GM21576 (cell line): ENCODE measurements around the gene SSH3.

Experiments
- ATAC-seq: cut with Tn5 transposase; IDR thresholded peaks from one replicate; pipeline ENCODE4 v1.9.1; 2021; ENCODE audit warnings: mild to moderate bottlenecking, moderate library complexity; ENCODE audit not compliant: unreplicated experiment

Gene SSH3

DNA sequence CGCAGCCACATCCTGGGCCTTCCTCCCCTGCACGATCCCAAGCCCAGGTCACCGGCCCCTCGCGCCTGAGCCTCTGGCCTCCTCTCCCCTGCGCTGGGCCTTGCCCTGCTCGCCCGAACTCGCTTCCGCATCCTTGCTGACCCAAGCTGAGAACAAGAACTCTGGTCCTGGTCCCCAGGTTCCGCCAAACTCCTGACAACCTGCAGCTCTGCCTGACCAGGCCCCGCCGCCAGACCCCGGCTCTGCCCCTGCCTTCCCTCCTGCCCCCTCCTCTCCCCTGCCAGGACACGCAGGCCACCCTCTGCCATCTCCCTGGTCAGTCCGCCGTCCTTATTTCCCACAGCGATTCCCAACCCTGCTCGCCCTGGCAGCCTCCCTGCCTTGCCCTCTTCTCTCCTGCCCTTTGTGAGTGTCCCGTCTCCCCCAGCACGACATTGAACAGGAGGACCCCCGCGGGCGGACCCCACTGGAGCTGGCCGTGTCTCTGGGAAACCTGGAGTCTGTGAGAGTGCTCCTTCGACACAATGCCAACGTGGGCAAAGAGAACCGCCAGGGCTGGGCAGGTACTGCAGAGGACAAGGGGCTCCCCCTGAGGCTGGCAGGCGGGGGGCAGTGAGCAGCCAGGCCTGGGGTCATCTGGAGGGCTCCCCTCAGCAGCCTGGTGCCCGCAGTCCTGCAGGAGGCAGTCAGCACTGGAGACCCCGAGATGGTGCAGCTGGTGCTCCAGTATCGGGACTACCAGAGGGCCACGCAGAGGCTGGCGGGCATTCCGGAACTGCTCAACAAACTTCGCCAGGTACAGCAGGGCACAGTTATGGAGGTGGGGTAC lies 13.5 kb upstream of the SSH3 start:
- ATAC-seq = no peak

DNA sequence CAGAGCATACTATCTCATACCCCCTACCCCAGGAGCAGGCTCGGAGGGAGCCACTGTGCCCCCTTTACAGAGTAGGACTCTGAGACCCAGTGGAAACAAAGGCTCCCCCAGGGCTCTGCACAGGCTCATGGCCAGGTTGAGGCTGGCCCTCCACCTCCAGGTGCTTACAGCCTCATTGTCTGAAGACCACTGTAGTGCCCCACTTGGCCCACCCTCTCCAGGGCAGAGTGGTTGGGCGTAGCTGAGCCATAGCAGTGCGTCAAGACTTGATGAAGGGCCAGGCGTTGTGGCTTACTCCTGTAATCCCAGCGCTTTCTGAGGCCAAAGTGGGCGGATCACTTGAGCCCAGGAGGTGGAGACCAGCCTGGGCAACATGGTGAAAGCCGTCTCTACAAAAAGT lies 12.5 kb upstream of the SSH3 start:
- no peak for ATAC-seq

DNA sequence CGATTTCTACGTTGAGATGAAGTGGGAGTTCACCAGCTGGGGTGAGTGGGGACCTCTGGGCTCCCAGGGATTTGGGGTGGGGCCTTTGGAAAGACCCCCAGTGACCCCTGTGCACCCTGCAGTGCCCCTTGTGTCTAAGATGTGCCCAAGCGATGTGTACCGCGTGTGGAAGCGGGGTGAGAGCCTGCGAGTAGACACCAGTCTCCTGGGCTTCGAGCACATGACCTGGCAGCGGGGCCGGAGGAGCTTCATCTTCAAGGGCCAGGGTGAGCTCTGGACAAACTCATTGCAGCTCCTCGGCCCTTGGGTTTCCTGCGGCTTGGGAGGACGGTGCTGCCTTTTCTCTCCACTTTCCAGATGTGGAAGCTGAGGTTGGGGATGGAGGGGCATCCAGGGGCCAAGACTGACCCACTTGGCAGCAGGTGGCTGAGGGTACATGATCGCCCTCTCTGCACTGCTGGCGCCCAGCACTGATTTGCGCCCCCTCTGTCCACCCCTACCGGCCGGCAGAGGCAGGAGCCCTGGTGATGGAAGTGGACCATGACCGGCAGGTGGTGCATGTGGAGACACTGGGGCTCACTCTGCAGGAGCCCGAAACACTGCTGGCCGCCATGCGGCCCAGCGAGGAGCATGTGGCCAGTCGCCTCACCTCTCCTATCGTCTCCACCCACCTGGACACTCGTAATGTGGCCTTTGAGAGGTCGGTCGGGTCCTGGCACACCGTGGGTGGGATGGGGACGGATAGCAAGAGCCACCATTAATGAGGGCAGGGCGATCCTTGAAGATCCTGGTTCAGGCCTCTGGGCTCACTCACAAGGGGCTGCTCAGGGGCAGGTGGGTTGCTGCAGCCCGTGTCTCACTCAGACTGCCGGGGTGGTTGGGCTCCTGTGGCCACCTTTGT lies 11.6 kb upstream of the SSH3 start:
- ATAC-seq = no peak

DNA sequence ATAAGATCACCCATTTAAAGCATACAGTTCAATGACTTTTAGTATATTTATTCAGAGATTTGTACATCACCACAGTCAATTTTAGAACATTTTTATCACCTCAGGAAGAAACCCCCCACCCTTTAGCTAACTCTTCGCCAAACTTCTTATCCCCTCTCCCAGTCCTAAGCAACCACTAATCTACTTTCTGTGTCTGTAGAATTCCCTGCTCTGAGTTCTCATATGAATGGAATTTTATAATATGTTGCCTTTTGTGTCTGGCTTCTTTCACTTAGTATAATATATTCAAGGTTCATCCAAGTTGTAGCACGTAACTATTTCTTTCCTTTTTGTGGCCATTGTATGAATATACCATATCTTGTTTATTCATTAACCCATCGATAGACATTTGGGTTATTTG lies 10.7 kb upstream of the SSH3 start:
- ATAC-seq = no peak

DNA sequence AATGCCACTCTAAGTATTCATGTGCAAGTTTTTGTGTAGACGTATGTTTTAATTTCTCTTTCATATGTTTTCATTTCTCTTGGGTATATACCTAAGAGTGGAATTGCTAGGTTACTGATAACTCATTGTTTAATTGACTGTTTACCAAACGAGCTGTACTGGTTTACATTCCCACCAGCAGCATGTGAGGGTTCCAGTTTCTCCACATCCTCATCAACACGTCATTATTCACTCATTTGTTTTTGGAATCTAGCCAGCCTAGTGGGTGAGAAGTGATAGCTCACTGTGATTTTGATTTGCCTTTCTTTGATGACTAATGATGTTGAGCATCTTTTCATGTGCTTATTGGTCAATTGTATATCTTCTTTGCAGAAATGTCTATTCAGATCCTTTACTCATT lies 10.2 kb upstream of the SSH3 start:
- ATAC-seq = no peak

DNA sequence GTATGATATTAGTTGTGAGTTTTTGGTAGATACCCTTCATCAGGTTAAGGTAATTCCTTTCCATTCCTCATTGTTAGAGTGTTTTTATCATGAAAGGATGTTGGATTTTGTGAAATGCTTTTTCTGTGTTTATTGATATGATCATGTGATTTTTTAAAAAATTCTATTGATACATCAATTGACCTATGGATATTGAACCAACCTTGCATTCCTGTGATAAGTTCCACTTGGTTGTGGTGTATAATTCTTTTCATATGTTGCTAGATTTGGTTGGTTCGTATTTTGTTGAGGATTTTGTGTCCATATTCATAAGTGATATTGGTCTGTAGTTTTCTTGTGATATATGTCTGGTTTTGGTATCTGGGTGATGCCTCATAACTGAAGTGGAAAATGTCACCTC lies 7.5 kb upstream of the SSH3 start:
- ATAC-seq = no peak

DNA sequence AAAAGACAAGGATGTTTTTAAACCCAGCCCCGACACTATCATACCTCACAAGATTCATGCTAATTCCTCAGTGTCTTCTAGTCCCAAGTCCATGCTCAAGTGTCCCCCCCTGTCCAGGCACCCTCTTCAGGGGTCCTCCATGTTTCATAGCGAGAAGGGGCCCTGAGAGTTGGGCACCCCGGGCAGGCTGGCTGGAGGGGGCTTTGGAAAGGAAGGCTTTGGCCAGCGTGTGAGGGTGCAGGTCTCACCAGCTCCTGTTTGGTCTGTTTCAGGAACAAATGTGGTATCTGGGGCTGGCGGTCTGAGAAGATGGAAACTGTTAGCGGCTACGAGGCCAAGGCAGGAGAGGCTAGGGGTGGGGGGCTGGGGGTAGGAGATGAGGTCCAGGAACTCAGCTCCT lies 4.5 kb upstream of the SSH3 start:
- no peak for ATAC-seq

DNA sequence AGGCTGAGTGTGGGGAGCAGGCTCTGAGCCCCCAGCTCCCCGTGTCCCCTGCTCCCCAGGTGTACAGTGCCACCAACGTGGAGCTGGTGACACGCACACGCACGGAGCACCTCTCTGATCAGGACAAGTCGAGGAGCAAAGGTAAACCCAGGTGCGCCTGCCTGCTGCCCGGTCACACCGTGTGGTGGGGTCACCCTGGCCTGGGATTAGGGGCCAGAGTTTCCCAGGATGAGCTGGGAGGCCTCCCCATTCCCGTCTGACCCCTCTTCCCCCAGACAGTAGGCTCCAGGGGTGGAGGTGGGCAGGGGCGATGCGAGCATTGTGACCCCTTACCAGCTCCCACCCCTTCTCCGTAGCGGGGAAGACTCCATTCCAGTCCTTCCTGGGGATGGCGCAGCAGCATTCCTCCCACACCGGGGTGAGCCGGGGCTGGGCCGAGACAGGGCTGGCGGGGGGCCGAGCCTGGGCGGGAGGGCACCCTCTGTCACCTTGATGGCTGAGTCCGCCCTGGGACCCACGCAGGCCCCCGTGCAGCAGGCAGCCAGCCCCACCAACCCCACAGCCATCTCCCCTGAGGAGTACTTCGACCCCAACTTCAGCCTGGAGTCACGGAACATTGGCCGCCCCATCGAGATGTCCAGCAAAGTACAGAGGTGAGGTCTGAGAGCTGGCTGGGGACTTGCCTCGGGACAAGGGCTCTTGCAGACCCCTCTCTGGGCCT lies 3.7 kb upstream of the SSH3 start:
- no peak for ATAC-seq

DNA sequence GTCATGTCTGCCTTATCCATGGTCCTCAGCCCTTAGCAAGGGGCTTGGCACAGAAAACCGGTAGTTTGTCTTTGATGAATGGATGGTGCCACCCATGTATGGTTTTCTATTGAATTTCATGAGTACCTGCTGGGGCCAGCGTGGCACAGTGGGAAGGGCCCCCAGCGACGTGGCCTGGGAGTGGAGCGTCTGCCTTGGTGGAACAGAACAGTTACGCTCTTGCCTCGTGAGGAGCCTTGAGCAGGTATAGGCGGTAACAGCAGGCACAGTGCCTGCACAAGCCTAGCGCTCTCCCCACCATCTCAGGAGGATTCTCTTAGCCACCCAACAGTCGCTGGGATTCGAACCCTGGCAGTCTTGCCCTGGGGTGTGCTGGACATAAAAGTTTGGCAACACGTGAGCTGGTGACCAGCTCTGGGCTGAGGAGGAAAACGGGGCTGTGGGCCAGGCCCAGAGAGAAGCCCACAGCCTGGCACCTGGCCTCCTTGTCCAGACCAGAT lies 3.0 kb upstream of the SSH3 start:
- no peak for ATAC-seq

DNA sequence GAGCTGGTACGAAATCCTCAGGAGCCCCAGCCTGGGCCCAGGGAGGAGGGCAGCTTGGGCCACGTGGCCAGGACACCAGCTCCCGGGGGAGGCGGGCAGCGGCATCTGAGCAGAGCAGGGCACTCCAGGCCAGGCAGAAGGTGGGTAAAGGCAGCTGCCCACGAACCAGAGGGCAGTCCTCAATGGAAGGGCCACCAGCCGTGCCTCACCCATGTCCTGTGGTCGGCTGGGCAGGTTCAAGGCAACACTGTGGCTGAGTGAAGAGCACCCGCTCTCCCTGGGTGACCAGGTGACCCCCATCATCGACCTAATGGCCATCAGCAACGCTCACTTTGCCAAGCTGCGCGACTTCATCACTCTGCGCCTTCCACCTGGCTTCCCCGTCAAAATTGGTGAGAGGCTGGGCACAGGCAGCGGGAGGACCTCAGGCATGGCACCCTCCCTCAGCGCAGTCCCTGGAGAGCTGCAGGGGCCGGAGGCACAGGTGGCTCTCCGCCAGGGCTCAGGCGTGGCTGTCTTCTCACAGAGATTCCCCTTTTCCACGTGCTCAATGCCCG lies 2.5 kb upstream of the SSH3 start:
- no peak for ATAC-seq

DNA sequence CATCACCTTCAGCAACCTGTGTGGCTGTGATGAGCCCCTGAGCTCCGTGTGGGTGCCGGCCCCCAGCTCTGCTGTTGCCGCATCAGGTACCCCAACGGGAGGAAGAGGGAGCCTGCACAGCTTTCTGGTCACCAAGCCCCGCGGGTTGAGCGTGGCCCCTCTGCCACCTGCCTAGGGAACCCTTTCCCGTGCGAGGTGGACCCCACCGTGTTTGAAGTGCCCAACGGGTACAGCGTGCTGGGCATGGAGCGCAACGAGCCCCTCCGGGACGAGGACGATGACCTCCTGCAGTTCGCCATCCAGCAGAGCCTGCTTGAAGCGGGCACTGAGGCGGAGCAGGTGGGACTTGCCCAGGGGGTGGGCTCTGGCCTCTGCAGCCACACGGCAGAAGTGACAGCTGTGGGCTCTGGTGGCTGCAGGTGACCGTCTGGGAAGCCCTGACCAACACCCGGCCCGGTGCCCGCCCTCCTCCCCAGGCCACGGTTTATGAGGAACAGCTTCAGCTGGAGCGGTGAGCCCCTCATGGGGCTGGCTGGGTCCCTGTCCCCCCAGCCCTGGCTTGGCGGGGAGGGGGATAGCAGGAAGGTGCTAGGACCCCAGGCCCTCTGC lies 1.9 kb upstream of the SSH3 start:
- no peak for ATAC-seq

DNA sequence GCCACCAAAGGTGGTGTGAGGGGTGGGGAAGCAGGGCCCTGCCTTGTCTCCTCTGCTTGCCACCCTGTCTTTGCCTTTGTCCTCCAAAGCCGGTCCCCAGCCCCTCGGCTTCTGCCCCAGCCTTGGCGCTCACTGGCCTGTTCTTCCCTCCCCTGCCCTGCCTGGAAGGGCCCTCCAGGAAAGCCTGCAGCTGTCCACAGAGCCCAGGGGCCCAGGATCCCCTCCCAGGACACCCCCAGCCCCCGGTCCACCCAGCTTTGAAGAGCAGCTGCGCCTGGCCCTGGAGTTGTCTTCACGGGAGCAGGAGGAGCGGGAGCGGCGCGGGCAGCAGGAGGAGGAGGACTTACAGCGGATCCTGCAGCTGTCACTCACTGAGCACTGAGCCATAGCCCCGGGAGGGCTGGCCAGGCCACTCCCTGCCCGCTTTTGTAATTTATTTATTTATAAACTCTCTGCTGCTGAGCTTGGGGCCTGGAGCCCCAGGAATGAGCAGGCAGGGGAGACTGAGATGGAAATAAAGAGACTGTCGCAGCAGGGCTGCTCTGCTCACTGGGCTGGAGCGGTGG lies 1.3 kb upstream of the SSH3 start:
- ATAC-seq = no peak

DNA sequence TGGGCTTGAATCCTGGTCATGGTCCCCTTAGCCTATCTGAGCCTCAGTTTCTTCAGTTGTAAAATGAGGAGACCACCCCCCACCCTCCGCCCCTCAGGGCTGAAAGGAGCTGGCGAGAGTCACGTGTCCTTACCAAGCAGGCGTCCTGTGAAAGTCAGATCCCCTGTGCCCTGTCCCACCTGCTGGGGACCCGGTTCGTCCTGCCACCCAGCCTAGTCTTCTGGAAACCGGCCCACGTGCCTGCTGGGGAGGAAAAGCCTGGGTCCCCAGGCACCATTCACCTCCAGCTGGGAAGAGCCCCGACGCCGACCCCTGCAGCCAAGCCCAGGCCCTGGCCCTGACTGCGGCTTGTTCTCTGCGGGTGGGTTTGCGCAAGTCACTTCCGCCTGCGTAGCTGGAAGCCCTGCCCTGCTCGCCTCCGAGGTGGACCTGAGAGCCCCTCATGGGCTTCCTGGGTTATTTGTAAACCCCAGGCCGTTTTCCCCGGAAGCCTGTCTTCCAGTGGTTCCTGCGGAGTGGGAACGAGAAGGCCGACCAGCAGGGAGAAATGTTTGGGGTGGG lies 679 bp upstream of the SSH3 start:
- no peak for ATAC-seq

DNA sequence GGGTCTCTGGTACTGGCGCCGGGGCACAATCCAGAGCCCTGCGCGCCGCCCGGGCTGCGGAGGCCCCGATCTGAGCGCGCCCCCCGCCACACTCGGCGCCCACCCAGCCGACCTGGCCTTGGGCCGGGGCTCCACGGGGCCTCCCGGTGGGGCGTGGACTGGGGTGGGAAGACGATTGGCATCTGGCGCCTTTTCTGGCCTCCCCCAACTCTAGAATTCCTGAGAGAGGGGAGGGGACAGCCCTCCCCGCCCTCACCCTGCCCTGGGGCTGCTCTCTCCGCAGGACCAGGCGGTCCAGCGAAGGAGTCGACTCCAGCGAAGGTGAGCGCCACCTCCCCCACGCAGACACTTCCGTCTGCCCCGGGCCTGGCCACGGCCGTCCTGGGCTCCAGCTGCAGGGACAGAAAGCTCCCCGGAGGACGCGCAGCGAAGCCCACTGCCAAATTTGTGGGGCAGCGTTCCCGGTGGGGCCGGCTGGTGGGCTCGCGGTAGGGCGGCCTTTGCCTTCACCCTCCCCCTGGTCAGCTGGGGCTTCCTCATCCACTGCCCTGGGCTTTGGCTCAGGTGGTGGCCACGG lies 593 bp downstream of the SSH3 start:
- no peak for ATAC-seq

DNA sequence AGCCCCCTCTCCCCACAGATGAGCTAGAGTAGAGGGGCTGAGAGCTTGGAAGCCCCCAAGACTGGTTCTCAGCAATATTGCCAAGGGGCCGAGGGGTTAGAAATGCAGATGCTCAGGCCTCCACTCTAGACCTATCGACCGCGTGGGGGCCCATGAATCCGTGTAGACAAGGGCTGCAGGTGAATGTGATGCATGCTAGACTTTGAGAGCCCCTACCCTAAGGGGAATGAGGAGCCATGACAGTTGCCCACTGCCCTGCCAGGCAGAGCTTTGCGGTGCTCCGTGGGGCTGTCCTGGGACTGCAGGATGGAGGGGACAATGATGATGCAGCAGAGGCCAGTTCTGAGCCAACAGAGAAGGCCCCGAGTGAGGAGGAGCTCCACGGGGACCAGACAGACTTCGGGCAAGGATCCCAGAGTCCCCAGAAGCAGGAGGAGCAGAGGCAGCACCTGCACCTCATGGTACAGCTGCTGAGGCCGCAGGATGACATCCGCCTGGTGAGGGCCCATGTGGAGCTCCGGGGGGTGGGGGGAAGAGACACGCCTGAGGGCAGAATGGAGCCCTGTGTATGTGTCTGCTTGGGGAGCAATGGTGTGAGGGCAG lies 1.3 kb downstream of the SSH3 start:
- ATAC-seq = no peak

DNA sequence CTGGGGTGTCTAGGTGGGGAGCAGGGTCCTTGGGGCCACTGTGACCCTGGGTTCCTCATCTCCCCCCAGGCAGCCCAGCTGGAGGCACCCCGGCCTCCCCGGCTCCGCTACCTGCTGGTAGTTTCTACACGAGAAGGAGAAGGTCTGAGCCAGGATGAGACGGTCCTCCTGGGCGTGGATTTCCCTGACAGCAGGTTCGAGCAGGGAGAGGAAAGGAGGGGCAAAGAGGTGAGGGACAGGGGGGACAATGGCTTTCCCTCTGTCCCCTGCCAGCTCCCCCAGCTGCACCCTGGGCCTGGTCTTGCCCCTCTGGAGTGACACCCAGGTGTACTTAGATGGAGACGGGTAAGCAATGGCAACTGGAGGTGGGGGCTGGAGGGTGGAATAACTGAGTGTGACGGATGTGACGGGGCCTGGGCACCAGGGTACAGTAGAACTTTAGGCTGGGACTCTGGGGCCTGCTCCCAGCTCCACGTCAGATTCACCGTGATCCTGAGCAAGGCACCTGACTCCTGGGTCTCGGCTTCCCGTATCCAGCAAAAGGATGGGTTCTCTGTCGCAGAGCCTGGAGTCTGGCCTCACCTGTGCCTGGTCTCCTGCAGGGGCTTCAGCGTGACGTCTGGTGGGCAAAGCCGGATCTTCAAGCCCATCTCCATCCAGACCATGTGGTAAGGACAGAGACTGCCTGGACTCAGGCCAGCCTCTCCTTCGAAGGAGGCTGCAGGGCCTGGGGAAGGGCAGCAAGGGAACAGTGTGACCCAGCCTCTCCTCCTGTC lies 3.6 kb downstream of the SSH3 start:
- no peak for ATAC-seq

DNA sequence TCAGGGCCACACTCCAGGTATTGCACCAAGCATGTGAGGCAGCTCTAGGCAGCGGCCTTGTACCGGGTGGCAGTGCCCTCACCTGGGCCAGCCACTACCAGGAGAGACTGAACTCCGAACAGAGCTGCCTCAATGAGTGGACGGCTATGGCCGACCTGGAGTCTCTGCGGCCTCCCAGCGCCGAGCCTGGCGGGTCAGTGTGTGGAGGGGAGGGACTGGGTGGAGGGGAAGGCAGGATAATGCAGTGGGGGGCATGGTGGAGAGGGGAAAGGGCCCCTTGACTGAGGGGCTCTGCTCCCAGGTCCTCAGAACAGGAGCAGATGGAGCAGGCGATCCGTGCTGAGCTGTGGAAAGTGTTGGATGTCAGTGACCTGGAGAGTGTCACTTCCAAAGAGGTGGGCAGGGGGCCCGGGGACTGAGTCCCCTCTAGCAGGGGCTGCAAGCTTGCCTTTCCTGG lies 4.2 kb downstream of the SSH3 start:
- no peak for ATAC-seq
